GM23338 (cell line): ENCODE results near the gene ZBTB40. TPM values are rescaled to one million over a fixed set of nuclear protein-coding genes. Genes with fewer than 3 reads are reported as not detected.
A peak's percentile ranks its signal among the peaks of the same experiment; 100 is the strongest.

Source experiments
- ATAC-seq: fragments of 200-7000 bp; cut with Tn5 transposase; 3 replicates; pipeline ENCODE4 v1.9.1; 2020
- DNase-seq: peaks from one replicate; pipeline ENCODE4 v3.0.0-alpha.2; 2015; ENCODE audit warnings: low spot score
- H2AFZ ChIP-seq: fragments of 200-600 bp; sonication (generic); 2 replicates; pipeline ENCODE4 v1.8.0; 2016; ENCODE audit warnings: antibody characterized with exemption, mild to moderate bottlenecking, moderate library complexity
- H3F3A ChIP-seq: fragments of 200-600 bp; sonication (generic); replicated peaks from 2 replicates; pipeline ENCODE4 v1.8.0; 2017; ENCODE audit warnings: antibody characterized with exemption, mixed run types, low read depth
- H3K27ac ChIP-seq: fragments of 200-600 bp; sonication (generic); 2 replicates; pipeline ENCODE4 v1.6.1; 2016; ENCODE audit warnings: low read depth
- H3K27me3 ChIP-seq: fragments of 200-600 bp; sonication (generic); 2 replicates; pipeline ENCODE4 v1.8.0; 2016; ENCODE audit warnings: mild to moderate bottlenecking, mixed run types, moderate library complexity; ENCODE audit not compliant: insufficient read depth
- H3K36me3 ChIP-seq: fragments of 200-600 bp; sonication (generic); 2 replicates; pipeline ENCODE4 v1.8.0; 2016; ENCODE audit warnings: mild to moderate bottlenecking; ENCODE audit not compliant: insufficient read depth
- H3K4me1 ChIP-seq: fragments of 200-600 bp; sonication (generic); 2 replicates; pipeline ENCODE4 v1.8.0; 2016; ENCODE audit warnings: mild to moderate bottlenecking, moderate library complexity; ENCODE audit not compliant: insufficient read depth
- H3K4me2 ChIP-seq: fragments of 200-600 bp; sonication (generic); 2 replicates; pipeline ENCODE4 v1.7.1; 2017; ENCODE audit warnings: mixed run types
- H3K4me3 ChIP-seq: fragments of 200-600 bp; sonication (generic); 2 replicates; pipeline ENCODE4 v1.6.1; 2016; ENCODE audit warnings: mixed run types
- H3K79me2 ChIP-seq: fragments of 200-600 bp; sonication (generic); replicated peaks from 2 replicates; pipeline ENCODE4 v1.8.0; 2017; ENCODE audit warnings: mild to moderate bottlenecking; ENCODE audit not compliant: insufficient read depth
- H3K9me2 ChIP-seq: fragments of 200-600 bp; sonication (generic); 2 replicates; pipeline ENCODE4 v1.8.0; 2017; ENCODE audit not compliant: insufficient read depth
- H4K20me1 ChIP-seq: fragments of 200-600 bp; sonication (generic); replicated peaks from 2 replicates; pipeline ENCODE4 v1.8.0; 2017; ENCODE audit warnings: mild to moderate bottlenecking; ENCODE audit not compliant: insufficient read depth
- H3K27ac Mint-ChIP-seq: 2 replicates; pipeline ENCODE4 v1.8.0; 2020; ENCODE audit warnings: inconsistent platforms, mild to moderate bottlenecking, moderate library complexity, mixed read lengths
- H3K27me3 Mint-ChIP-seq: 3 replicates; pipeline ENCODE4 v1.8.0; 2022; ENCODE audit warnings: low read depth, mild to moderate bottlenecking, moderate library complexity, mixed read lengths, inconsistent platforms; ENCODE audit not compliant: insufficient read depth, poor library complexity
- H3K36me3 Mint-ChIP-seq: 3 replicates; pipeline ENCODE4 v1.8.0; 2021; ENCODE audit warnings: low read depth, mild to moderate bottlenecking, inconsistent platforms, moderate library complexity, mixed read lengths
- H3K4me1 Mint-ChIP-seq: 3 replicates; pipeline ENCODE4 v1.8.0; 2020; ENCODE audit warnings: mild to moderate bottlenecking, inconsistent platforms, mixed read lengths
- H3K4me3 Mint-ChIP-seq: 3 replicates; pipeline ENCODE4 v1.8.0; 2021; ENCODE audit warnings: moderate library complexity, mild to moderate bottlenecking, inconsistent platforms, mixed read lengths
- H3K9me3 Mint-ChIP-seq: 3 replicates; pipeline ENCODE4 v1.8.0; 2020; ENCODE audit warnings: moderate library complexity, mild to moderate bottlenecking, inconsistent platforms, mixed read lengths
- CREB1 ChIP-seq: fragments of 250-450 bp; sonication (Bioruptor Pico); IDR thresholded peaks from 2 replicates; pipeline ENCODE4 v1.5.0; 2020; ENCODE audit warnings: low read depth, mild to moderate bottlenecking, moderate library complexity
- ETS1 ChIP-seq: IDR thresholded peaks from 2 replicates; pipeline ENCODE4 v1.6.1; 2016; ENCODE audit warnings: antibody characterized with exemption
- EZH2 ChIP-seq: fragments of 200-600 bp; sonication (generic); IDR thresholded peaks from one replicate; pipeline ENCODE4 v1.8.0; 2017; ENCODE audit warnings: antibody characterized with exemption, mild to moderate bottlenecking, low read depth; ENCODE audit not compliant: unreplicated experiment
- EZH2phosphoT487 ChIP-seq: fragments of 200-600 bp; sonication (generic); IDR thresholded peaks from one replicate; pipeline ENCODE4 v1.8.1; 2018; ENCODE audit warnings: antibody characterized with exemption; ENCODE audit not compliant: unreplicated experiment
- JUNB ChIP-seq: IDR thresholded peaks from one replicate; pipeline ENCODE4 v1.6.1; 2016; ENCODE audit warnings: antibody characterized with exemption; ENCODE audit not compliant: unreplicated experiment
- NANOG ChIP-seq: IDR thresholded peaks from 2 replicates; pipeline ENCODE4 v1.6.1; 2016; ENCODE audit warnings: antibody characterized with exemption, borderline replicate concordance
- POLR2AphosphoS5 ChIP-seq: IDR thresholded peaks from 2 replicates; pipeline ENCODE4 v1.6.1; 2016; ENCODE audit warnings: antibody characterized with exemption, low read depth
- REST ChIP-seq: IDR thresholded peaks from one replicate; pipeline ENCODE4 v1.6.1; 2018; ENCODE audit warnings: antibody characterized with exemption; ENCODE audit not compliant: unreplicated experiment
- STAT1 ChIP-seq: IDR thresholded peaks from one replicate; pipeline ENCODE4 v1.6.1; 2016; ENCODE audit warnings: antibody characterized with exemption; ENCODE audit not compliant: unreplicated experiment
- ZNF114 ChIP-seq: fragments of 250-450 bp; sonication (Bioruptor Pico); IDR thresholded peaks from 2 replicates; pipeline ENCODE4 v1.5.0; 2020; ENCODE audit warnings: mild to moderate bottlenecking, moderate library complexity
- ZNF331 ChIP-seq: fragments of 250-450 bp; sonication (Bioruptor Pico); IDR thresholded peaks from 2 replicates; pipeline ENCODE4 v1.5.0; 2020; ENCODE audit warnings: low read depth, mild to moderate bottlenecking, moderate library complexity
- long read RNA-seq: library from polyadenylated mRNA; unstranded; transcript quantifications from one replicate; pipeline ENCODE4 v2.0.0, GENCODE V29; 2020; ENCODE audit not compliant: unreplicated experiment
- polyA plus RNA-seq: library from polyadenylated mRNA; unstranded; fragments of >200 nt; fragmentation: Nextera tagmentation; extraction: Ambion mirVana; gene quantifications from 2 replicates; pipeline ENCODE4 v1.2.1, GENCODE V29; 2016
- total RNA-seq: library from RNA; depleted of rRNA; stranded (reverse); fragments of >200 nt; shearing (Covaris generic); gene quantifications from 2 replicates; pipeline ENCODE4 v1.2.3, GENCODE V29; 2014; rRNA removed
- TF ChIP-seq, protein P1 (sequence below): fragments of 250-450 bp; sonication (Bioruptor Pico); IDR thresholded peaks from 2 replicates; pipeline ENCODE4 v1.5.0; 2020; ENCODE audit warnings: mild to moderate bottlenecking, moderate library complexity
- TF ChIP-seq, protein P2 (sequence below), 2 experiments: fragments of 200-600 bp in 1 of 2; sonication (generic) in 1 of 2; conservative IDR thresholded peaks; 2 replicates each; pipeline versions ENCODE4 v1.5.1 to v1.6.1; 2016 to 2017; ENCODE audit warnings: antibody characterized with exemption in 2 of 2, low read depth in 2 of 2, mild to moderate bottlenecking in 2 of 2, moderate library complexity in 1 of 2

The ZBTB40 gene
- 22.1 and 22.7 TPM in 2 replicates for total RNA-seq
- polyA plus RNA-seq, result 3.1 TPM in 2 replicates
- long read RNA-seq, result 0 reads

- peak within 1 kb of the TSS; percentile 57 for H3K27ac Mint-ChIP-seq
- H3K4me1 Mint-ChIP-seq, result peaks cover 20% of the 10 kb centered on the region
- H3K36me3 ChIP-seq, result no peaks in the 10 kb centered on the region
- no peaks in the 10 kb centered on the region for H3K9me3 Mint-ChIP-seq
- DNase-seq (peak; percentile 99), ATAC-seq (peak; percentile 91)
- peak within 1 kb of the TSS; percentile 84 for H3K4me3 Mint-ChIP-seq
- H3K27me3 ChIP-seq, result no peaks in the 10 kb centered on the region
- peak within 1 kb of the TSS; percentile 87 for H3K4me3 ChIP-seq
- H3K36me3 Mint-ChIP-seq, result no peaks in the 10 kb centered on the region; the same call in 2 of the 3 replicates
- H4K20me1 ChIP-seq, result no peaks in the 10 kb centered on the region
- no peaks in the 10 kb centered on the region for H3K9me2 ChIP-seq
- H3K27ac ChIP-seq, result peak within 1 kb of the TSS; percentile 97
- H3K27me3 Mint-ChIP-seq, result peaks cover 1% of the 10 kb centered on the region
- peaks cover 9% of the 10 kb centered on the region for H3F3A ChIP-seq
- peak within 1 kb of the TSS; percentile 73 for H3K4me2 ChIP-seq
- no peak; the same call in 1 of the 2 replicates for TF ChIP-seq ZNF114 (CRISPR knock-in tag)
- TF ChIP-seq, protein P1, sequence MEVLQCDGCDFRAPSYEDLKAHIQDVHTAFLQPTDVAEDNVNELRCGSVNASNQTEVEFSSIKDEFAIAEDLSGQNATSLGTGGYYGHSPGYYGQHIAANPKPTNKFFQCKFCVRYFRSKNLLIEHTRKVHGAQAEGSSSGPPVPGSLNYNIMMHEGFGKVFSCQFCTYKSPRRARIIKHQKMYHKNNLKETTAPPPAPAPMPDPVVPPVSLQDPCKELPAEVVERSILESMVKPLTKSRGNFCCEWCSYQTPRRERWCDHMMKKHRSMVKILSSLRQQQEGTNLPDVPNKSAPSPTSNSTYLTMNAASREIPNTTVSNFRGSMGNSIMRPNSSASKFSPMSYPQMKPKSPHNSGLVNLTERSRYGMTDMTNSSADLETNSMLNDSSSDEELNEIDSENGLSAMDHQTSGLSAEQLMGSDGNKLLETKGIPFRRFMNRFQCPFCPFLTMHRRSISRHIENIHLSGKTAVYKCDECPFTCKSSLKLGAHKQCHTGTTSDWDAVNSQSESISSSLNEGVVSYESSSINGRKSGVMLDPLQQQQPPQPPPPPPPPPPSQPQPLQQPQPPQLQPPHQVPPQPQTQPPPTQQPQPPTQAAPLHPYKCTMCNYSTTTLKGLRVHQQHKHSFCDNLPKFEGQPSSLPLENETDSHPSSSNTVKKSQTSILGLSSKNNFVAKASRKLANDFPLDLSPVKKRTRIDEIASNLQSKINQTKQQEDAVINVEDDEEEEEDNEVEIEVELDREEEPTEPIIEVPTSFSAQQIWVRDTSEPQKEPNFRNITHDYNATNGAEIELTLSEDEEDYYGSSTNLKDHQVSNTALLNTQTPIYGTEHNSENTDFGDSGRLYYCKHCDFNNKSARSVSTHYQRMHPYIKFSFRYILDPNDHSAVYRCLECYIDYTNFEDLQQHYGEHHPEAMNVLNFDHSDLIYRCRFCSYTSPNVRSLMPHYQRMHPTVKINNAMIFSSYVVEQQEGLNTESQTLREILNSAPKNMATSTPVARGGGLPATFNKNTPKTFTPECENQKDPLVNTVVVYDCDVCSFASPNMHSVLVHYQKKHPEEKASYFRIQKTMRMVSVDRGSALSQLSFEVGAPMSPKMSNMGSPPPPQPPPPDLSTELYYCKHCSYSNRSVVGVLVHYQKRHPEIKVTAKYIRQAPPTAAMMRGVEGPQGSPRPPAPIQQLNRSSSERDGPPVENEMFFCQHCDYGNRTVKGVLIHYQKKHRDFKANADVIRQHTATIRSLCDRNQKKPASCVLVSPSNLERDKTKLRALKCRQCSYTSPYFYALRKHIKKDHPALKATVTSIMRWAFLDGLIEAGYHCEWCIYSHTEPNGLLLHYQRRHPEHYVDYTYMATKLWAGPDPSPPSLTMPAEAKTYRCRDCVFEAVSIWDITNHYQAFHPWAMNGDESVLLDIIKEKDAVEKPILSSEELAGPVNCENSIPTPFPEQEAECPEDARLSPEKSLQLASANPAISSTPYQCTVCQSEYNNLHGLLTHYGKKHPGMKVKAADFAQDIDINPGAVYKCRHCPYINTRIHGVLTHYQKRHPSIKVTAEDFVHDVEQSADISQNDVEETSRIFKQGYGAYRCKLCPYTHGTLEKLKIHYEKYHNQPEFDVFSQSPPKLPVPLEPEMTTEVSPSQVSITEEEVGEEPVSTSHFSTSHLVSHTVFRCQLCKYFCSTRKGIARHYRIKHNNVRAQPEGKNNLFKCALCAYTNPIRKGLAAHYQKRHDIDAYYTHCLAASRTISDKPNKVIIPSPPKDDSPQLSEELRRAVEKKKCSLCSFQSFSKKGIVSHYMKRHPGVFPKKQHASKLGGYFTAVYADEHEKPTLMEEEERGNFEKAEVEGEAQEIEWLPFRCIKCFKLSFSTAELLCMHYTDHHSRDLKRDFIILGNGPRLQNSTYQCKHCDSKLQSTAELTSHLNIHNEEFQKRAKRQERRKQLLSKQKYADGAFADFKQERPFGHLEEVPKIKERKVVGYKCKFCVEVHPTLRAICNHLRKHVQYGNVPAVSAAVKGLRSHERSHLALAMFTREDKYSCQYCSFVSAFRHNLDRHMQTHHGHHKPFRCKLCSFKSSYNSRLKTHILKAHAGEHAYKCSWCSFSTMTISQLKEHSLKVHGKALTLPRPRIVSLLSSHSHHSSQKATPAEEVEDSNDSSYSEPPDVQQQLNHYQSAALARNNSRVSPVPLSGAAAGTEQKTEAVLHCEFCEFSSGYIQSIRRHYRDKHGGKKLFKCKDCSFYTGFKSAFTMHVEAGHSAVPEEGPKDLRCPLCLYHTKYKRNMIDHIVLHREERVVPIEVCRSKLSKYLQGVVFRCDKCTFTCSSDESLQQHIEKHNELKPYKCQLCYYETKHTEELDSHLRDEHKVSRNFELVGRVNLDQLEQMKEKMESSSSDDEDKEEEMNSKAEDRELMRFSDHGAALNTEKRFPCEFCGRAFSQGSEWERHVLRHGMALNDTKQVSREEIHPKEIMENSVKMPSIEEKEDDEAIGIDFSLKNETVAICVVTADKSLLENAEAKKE (CRISPR knock-in tag), result no peak
- TF ChIP-seq EZH2, result no peak
- TF ChIP-seq EZH2phosphoT487, result no peak
- TF ChIP-seq REST, result no peak
- TF ChIP-seq CREB1 (CRISPR knock-in tag), result peak; percentile 90
- TF ChIP-seq NANOG, result no peak
- no peak for TF ChIP-seq STAT1
- TF ChIP-seq ETS1, result peak; percentile 84
- no peak for TF ChIP-seq JUNB
- TF ChIP-seq, protein P2, sequence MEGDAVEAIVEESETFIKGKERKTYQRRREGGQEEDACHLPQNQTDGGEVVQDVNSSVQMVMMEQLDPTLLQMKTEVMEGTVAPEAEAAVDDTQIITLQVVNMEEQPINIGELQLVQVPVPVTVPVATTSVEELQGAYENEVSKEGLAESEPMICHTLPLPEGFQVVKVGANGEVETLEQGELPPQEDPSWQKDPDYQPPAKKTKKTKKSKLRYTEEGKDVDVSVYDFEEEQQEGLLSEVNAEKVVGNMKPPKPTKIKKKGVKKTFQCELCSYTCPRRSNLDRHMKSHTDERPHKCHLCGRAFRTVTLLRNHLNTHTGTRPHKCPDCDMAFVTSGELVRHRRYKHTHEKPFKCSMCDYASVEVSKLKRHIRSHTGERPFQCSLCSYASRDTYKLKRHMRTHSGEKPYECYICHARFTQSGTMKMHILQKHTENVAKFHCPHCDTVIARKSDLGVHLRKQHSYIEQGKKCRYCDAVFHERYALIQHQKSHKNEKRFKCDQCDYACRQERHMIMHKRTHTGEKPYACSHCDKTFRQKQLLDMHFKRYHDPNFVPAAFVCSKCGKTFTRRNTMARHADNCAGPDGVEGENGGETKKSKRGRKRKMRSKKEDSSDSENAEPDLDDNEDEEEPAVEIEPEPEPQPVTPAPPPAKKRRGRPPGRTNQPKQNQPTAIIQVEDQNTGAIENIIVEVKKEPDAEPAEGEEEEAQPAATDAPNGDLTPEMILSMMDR (conservative IDR thresholded peaks at IDR 0.05; ENCODE audit: low read depth in 2 of 2), result no peak
- no peak for TF ChIP-seq ZNF331 (CRISPR knock-in tag)
- peak; percentile 23; the same call in 1 of the 2 replicates for TF ChIP-seq POLR2AphosphoS5
- peak within 1 kb of the TSS; percentile 89 for H2AFZ ChIP-seq
- H3K79me2 ChIP-seq, result peaks cover 41% of the 10 kb centered on the region
- H3K4me1 ChIP-seq, result peaks cover 17% of the 10 kb centered on the region
Measured at GRCh38 chr1:22451702-22452480, at the start of gene ZBTB40. Gene ZBTB40 (plus strand): TSS chr1:22451851. CDS start chr1:22489949, 38,098 bp downstream.
